HFF-Myc (cell line): ENCODE results near the gene CAMTA2.

Experiments
- DNase-seq: peaks from one replicate; pipeline ENCODE4 v3.0.0-alpha.2; 2011; ENCODE audit warnings: low read depth; ENCODE audit errors: extremely low read depth
- H3K4me3 ChIP-seq: replicated peaks from 2 replicates; pipeline ENCODE4 v1.5.1; 2011; ENCODE audit warnings: low read depth, mild to moderate bottlenecking, control low read depth, low read length
- CTCF ChIP-seq: IDR thresholded peaks from 2 replicates; pipeline ENCODE4 v1.5.1; 2012; ENCODE audit warnings: mild to moderate bottlenecking, low read depth, low read length, control low read depth; ENCODE audit errors: missing control alignments

The CAMTA2 gene

GRCh38 chr17:4986951-4987766, at the start of gene CAMTA2:
CAMTA2 (minus strand) TSS chr17:4987675; CDS start chr17:4986222, 1,453 bp downstream.
- H3K4me3 ChIP-seq, result peak within 1 kb of the TSS; percentile 65
- peak; percentile 76 for TF ChIP-seq CTCF
- peak; percentile 36 for DNase-seq

GRCh38 chr17:5035315-5035714, 47.8 kb upstream of the CAMTA2 start, which contains the start of gene SLC52A1:
SLC52A1 (minus strand) TSS chr17:5035426; CDS start chr17:5034606, 820 bp downstream.
- peak within 1 kb of the TSS; percentile 19; the same call in 1 of the 2 replicates for H3K4me3 ChIP-seq
- DNase-seq, result no peak
- TF ChIP-seq CTCF, result no peak

- DNase-seq, result no peak
- H3K4me3 ChIP-seq, result no peak overlapping the region
- TF ChIP-seq CTCF, result no peak
Observed at GRCh38 chr17:5034651-5035050, 47.2 kb upstream of the CAMTA2 start.

- no peak for DNase-seq
- H3K4me3 ChIP-seq, result no peak overlapping the region
- TF ChIP-seq CTCF, result no peak
Observed at GRCh38 chr17:5034063-5034462, 46.6 kb upstream of the CAMTA2 start.

GRCh38 chr17:5033352-5034015, 46.0 kb upstream of the CAMTA2 start:
- no peak overlapping the region for H3K4me3 ChIP-seq
- no peak for TF ChIP-seq CTCF
- DNase-seq, result no peak

- TF ChIP-seq CTCF, result no peak
- no peak overlapping the region for H3K4me3 ChIP-seq
Observed at GRCh38 chr17:5032865-5033264, 45.4 kb upstream of the CAMTA2 start.

More at GRCh38 chr17:5032865-5033264, 45.4 kb upstream of the CAMTA2 start:
- no peak for DNase-seq
